Right kidney (tissue), 1 donor: Measurements from ENCODE around the gene SYNE1.

ENCODE experiments used
- DNase-seq: peaks from one replicate; pipeline ENCODE4 v3.0.0-alpha.2; 2016

The SYNE1 gene

DNA sequence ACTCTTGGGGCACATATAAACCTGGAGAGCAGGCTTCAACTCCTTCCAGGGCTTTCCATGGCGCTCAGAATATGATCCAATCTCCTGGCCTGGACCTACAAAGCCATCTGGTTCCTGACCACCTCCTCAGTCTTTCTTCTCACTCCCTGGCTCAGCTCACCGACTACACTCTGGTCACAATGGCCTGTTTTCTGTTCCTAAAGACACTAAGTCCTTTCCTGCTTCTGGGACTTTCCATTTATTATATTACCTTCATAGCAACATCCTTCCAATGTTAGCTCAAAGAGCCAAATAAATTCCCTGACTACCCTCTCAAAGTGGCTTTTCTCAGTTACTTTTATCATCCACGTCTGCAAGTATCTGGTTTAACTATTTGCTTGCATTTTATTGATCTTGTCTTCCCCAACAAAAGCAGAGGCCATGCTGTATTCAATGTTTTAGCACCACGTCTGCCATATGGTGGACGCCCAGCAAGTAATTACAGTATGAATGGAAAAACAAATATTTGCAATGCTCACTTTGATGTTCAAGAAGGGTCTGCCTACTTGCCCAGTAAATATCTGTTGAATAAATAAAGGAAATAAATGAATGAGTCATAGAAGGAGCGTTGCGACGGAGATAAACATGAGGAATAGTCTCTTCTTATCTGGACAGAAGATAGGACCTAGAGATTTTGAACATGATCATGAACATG is 501.3 kb downstream of the SYNE1 start:
- DNase-seq: no peak

DNA sequence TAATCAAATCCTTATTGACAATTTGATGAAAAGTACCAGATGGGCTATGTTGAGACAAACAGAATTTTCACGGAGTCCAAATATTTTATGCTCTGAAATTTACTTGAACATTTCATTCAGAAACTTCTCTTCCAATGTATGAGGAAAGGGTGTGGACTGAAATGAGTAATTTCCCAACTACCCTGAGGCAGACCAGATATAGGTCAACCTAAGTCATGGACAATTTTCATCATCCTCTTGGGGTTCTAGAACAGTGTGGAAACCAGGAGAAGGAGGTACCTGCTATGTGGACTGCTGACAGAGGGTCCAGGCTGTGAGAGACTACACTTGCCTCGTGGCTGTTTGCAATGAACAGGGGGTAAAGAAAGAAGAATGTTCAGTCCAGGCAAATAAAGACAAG is 506.7 kb downstream of the SYNE1 start:
- DNase-seq: no peak

DNA sequence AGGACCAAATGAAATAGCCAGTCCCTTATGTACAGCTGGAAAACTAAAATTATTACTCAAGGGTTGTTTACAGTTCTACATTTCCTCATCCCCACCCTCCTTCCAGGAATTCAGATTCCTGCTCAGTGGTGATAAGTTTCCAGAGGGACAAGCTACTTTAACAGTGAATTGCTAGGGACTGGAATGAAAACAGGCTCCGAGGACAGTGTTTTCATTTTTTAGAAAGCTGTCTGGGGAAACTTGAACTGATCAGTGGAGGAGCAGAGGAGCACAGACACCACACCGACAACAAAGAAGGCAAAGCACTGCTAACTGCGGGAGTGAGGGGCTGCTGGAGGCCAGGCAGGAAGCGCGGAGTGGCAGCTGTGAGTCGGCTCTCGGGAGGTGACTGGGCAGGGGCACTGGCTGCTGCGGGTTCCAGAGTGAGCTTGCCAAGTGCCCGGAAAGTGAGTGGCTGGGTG is 507.4 kb downstream of the SYNE1 start:
- DNase-seq: peak; percentile 14

DNA sequence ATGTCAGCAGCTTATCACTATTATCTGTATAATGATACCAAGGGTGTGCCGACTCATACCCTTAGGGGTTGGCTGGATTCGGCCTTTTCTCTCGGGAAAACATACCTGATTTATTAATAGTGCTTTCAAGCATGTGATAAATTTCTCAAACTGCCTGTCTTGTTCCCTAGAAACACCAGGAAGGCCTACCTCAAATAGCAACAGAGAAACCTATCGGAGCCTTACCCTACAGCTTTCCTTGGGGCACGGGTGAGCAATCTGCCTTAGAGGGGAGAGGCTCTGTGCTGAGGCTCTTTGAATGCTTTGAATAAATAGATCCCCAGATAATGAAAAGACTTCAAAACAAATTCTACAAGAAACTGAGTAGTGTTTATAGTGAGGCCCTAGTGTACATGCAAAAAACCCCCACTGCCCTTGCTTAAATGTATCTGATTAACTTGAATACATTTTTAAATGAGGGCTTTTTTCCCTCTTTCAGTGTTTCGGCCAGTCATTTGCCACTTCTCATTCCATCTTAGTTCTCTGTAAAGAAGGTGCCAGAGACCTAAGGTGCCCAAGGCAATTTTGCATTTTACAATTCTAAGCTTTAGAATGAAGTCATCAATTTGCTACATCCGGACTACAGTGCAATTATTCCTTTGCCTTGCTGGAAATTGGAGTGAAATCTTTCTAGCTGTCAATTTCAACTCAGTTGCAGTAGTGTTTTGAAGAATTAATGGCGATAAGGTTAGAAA is 509.6 kb downstream of the SYNE1 start:
- no peak for DNase-seq

DNA sequence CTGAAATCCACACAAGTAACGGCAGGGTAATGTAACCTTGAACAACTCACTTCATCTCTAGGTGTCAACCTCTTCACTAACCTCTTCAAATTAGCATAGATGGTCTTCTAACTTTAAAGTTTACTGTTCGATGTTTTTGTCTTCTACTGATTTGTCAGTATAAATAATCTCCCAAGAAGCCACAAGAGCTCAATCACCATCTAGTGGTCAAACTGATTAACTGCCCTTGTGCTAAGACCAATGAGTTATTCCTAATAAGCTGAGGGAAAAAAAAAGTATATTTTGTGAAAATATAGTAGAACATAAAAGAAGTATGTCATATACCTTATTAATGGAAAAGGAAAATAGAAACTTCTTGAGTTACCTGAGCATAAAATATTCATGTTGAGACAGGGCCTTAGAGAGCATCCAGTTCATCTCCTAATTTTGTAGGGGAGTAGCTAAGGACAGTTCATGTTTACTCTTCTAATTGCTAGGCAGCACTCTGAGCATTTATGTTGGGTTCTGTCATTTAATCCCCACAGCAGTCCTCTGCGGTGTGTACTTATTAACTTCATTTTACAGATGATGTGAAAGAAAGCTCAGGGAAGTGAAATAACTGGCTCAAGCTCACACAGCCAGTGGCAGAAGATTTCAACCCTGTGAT is 512.6 kb downstream of the SYNE1 start:
- no peak for DNase-seq

DNA sequence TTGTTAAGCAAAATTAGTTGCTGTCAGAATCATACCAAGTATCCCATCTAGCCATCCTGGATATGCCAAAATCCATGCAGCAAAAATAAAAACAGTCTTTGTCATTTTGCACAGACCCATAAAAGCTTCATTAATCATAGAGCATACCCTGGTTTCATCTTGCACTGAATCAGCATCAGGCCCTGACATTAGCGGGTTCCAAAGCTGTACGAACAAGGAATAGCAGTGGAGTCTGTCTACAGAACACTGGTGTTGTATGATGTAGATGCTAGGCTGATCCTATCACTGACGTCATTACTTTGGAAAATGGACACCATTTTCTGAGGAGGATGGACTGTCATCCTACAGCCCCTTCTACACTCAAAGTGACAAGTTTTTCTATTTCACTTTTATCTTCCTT is 514.1 kb downstream of the SYNE1 start:
- no peak for DNase-seq

DNA sequence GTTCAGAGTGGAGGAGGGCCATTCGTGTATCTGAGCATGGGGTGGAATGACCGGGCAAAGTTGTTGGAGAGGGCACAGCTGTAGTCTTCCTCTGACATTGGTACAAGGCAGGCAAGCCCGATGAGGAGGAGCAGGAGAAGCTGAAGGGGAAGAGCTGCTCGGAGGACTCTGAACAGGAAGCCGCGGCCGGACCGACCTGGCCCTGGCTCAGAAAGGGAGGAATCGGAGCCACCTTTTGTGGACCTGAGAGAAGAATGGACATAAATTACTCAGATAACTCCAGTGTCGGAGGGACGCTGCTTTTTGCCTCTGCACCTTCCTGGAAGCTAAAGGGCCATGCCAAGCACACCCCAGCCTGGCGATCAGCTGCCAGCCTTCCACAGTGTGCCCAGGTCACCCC is 514.7 kb downstream of the SYNE1 start:
- DNase-seq: no peak

DNA sequence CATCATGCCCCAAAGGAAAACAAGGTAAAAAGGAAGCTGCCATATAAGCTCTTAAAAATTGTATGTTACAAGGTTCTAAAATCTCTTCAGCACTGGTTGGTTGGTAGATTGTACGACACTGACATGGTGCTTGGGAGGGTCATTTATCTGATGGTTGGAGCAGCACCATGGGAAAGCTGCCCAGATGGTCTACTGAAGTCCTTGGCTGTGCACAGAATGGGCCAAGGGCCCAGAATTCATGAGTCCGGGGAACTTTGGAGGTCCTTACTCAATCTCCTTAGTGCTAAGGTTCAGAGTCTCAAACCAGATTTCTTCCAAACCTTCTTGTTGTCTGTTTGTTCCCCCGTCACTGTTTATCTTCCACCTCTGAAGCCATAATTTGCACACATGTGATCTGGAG is 515.3 kb downstream of the SYNE1 start:
- DNase-seq: no peak

DNA sequence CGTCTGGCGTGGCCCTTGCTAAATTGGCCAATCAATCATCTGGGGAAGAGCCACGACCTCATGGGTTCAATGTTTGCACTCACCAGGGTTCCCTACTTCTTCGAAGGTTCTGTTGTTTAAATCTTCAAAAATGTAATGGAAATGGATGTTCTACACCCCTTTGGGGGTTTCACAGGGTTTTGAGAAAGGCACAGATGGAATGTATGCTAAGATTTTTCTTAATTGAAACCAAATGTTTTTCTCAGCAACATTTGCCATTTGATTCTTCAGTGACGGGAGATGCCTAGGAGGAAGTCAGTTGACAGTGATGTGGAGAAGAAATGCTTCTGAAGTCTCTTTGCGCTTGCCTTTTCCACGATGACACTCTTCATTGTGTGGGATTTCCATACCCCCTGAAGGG is 517.3 kb downstream of the SYNE1 start:
- DNase-seq: no peak

DNA sequence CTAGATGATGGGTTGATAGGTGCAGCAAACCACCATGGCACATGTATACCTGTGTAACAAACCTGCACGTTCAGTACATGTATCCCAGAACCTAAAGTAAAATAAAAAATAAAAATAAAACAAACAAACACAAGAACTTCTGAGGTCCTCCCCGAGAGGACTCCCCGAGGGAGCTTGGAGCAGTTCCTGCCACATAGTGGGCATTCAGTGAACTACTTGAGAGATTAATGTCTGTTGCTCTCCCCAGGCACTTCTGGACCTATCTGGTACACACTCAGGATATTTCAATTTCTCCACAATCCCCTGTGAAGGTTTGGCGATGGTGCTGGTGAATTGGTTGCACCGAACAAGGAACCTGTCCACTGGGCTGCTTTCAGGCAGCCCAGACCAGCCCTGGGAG is 518.5 kb downstream of the SYNE1 start:
- DNase-seq: no peak

DNA sequence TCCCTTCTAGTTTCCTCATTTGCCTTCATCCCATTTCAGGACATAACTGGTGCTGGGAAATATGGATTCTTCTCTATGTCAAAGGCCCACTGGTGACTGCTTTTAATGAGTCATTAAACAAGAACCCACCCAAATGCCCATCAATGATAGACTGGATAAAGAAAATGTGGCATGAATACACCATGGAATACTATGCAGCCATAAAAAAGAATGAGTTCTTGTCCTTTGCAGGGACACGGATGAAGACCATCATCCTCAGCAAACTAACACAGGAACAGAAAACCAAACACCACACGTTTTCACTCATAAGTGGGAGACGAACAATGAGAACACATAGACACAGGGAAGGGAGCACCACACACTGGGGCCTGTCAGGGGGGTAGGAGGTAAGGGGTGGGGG is 518.9 kb downstream of the SYNE1 start:
- DNase-seq: no peak

DNA sequence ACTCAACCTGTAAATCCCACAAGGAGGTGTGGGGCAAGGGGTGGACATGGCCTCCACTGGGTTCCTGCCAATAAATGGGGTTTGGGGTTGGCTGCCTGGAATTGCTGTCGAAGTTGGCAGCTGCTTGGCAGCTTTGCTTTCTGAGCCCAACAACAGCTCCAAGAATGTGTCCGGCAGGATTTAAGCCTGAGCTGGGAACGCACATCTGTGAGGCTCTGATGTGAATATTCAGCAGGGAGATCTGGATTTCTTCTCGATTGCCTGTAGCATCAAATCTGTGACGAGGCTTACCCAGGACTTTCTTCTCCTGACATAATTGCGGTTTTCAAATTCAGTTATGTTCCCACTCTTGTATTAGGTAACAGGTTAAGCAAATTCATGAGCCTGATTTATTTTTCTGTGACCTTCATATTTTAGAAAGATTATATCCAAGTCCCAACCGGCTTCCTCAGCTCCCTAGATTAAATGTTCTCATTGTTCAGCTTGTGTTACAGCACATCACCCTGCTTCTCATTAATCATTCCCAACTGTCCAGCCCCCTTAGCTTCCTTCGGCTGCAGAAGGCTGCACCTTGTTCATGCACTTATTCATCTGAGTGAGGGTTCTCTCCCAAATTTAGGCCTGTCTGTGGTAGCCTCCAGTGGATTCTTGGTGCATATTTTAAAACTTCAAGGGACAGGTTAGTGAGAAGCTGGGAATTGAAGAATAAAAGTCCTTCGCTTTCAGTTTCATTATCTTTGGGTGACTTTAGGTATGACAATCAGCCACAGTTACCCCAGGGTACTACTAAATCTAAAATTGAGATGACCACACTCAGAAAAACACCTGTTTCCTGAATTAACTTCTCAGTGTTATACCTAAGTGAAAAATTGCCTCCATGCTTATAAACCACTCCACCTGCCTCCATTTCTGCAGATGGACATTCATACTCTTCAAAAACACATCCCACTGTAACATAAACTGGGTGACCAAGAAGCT is 519.7 kb downstream of the SYNE1 start:
- no peak for DNase-seq

DNA sequence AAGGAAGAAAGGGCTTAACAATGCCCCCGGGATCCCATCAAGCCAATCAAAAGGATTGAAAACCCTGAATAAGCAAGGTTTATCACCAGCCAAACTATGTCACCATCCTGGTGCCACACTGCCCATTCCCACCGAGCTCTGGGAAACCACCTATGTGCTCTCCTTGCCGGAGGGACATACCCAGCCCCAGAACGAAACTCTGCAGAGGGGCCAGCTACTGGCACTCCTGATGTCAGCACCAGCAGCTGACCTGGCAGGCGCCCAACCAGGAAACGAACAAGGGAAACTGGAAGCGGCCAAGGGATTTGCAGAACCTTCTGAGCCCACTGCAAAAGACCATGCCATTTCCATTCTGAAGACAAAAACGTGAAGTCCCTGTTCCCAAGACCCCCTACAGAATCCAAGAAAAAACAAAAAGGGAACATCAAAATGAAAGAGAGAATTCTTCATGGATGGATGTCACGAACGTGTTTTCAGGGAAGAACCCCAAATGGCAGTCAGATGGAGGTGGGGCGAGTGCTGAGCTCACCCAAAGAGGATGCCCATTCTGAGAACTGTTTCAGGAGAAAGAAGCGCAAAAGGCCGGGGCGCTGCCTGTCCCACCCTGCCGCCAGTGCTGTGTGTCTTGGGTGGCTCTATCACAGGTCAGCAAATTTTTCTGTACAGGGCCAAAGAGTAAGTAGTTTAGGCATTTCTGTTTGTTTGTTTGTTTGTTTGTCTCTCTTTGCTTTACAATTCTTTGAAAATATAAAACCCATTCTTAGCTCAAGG is 524.5 kb downstream of the SYNE1 start:
- no peak for DNase-seq

DNA sequence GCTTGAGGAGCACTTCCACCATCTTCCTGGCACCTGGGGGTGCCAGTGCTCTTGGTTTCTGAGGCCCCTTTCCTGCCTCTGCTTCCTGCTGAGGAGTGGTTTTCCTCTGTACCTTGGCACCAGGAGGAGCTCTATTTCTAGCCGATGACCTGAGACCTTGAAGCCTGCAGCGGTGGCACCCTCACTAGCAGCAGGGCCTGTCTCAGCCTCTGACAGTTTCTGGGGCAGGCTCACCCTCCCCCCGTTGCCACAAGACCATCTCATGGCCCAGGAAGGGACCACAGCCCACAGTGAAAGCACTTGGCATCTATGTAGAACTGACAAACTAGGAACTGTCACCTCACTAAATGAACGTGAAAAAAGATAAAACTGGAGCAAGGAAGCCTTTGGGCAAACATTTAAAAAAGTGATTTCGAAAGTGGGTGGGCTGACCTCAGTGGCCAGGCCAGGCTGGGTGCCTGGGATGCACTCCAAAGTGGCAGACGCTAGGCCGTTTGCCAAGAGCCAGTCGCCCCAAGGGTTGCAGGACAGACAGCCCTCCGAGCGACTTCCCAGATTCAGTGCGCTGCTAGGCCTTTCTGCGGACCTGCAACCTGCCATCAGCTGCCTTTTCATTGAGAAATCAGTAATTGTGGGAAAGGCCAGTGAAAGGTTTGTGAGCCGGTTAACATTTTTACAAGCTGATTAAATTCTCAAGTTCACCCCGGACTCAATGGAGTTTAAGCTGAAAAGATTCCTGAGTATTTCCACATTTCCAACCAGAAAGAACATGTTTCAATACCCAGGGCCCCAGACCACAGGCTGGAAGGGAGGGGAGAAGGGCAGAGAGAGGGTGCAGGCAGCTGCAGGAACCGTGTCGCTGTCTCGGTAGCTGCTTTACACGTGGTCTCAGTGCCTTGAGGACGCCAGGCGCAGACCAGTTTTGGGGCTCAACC is 526.0 kb downstream of the SYNE1 start:
- DNase-seq: no peak

DNA sequence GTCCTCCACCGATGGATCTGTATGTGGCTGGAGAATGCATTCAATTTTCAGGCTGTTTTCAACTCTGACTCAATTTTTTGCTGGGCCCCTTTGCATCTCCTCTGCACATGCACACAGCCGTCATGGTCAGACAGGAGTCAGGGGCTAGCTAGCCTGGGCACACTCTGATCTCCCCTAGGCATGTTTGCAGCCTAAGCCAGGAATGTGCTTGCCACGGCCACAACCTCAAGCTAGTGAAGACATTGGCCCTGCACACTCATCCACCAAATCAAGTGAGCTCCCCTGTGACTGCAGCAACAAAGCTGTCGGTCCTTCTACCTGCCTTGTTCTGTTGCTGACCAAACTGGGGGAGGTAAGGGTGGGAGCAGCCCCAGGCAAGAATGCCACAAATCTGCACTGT is 529.2 kb downstream of the SYNE1 start:
- no peak for DNase-seq

DNA sequence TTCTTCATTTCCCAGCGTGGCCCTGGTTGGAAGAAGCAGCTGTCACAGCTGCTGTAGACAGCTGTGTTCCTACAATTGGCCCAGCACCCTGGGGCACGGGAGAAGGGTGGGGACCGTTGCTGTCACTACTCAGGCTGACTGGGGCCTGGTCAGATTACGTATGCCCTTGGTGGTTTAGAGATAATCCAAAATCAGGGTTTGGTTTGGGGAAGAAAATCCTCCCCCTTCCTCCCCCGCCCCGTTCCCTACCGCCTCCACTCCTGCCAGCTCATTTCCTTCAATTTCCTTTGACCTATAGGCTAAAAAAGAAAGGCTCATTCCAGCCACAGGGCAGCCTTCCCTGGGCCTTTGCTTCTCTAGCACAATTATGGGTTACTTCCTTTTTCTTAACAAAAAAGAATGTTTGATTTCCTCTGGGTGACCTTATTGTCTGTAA is 537.0 kb downstream of the SYNE1 start:
- no peak for DNase-seq

DNA sequence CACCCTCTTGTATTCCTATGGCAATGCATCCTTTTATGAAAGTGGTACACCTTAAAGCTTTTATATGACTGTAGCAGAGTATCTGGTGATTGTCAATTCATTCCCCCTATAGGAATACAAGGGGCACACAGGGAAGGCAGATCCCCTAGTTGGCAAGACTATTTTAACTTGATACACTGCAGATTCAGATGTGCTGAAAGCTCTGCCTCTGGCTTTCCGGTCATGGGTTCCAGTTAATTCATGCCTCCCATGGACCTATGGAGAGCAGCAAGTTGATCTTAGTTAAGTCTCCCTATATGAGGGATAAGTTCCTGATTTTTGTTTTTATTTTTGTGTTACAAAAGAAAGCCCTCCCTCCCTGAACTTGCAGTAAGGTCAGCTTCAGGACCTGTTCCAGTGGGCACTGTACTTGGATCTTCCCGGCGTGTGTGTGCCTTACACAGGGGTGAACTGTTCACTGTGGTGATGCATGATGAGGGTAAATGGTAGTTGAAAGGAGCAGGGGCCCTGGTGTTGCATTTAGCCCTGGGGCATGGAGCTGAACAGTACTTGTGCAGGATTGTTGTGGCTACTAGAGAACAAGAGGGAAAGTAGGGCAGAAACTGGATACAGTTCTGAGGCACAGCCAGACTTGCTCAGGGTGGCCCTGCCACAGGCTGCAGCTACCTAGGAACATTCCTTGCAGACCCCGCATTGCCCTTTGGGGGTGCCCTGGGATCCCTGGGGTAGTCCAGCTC is 537.5 kb downstream of the SYNE1 start:
- no peak for DNase-seq

DNA sequence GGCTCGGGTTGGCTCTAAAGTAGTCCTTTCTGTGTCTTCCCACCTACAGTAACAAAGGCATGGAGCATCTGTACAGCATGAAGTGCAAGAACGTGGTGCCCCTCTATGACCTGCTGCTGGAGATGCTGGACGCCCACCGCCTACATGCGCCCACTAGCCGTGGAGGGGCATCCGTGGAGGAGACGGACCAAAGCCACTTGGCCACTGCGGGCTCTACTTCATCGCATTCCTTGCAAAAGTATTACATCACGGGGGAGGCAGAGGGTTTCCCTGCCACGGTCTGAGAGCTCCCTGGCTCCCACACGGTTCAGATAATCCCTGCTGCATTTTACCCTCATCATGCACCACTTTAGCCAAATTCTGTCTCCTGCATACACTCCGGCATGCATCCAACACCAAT is 538.5 kb downstream of the SYNE1 start:
- DNase-seq: no peak

DNA sequence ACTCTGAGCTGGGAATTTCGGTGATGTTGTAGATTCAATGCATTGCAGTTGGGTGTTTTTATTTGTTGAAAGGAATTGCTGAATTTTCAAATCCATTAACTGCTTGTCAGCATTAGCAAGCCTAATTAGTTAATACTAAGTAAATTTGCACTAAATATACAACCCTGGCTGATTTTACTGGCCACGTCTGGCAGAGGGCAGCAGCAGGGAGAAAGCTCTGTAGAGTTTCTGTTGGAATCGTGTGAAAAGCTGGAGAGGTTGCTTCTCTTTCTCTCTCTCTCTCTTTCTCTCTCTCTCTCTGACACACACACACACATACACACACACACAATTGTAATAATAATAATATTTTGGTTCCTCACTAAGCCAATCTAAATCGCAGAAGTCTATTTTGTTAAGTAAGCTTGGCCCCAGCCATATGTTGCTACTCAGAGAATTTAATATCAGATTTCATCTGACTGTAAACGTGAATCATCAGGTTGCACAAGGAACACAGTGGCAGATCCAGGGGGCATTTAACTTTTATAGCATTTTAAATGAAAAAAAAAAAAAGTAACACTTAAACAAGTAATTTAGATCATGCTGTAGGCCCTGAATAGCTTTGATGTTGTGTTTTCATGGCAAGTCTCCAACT is 540.2 kb downstream of the SYNE1 start:
- DNase-seq: no peak
